ENCODE measurements around the gene STAG1. TPM values are rescaled to one million over a fixed set of nuclear protein-coding genes. Genes with fewer than 3 reads are reported as not detected.

Gene STAG1
- total and polyA plus RNA-seq, 8 donors = 29.6 to 52.7 (median 44.1) TPM

GRCh38 chr3:136545664-136546268, 206.4 kb downstream of the STAG1 start:
- Histone ChIP-seq H3K4me1 (peaks cover 0 to 47% of the 10 kb centered on the region in 2 donors), H3K27me3 (no peaks in the 10 kb centered on the region), H3K36me3 (no peaks in the 10 kb centered on the region), H3K27ac (no peak overlapping the region), H3K9me3 (no peaks in the 10 kb centered on the region), H3K4me3 (no peak overlapping the region)
- DNase-seq (peak in 2 of 4 donors; percentile 12 to 21), ATAC-seq (peak; percentile 64)
- intact Hi-C loops (cut with DNase I) = loop anchor here in 1 of 2 donors (5.0 kb wide), 1 partner anchor 207 kb away; the partner anchor contains the start of gene STAG1
- peak in 1 of 2 donors; percentile 15 for TF ChIP-seq CTCF (IDR thresholded peaks at IDR 0.05)

DNA sequence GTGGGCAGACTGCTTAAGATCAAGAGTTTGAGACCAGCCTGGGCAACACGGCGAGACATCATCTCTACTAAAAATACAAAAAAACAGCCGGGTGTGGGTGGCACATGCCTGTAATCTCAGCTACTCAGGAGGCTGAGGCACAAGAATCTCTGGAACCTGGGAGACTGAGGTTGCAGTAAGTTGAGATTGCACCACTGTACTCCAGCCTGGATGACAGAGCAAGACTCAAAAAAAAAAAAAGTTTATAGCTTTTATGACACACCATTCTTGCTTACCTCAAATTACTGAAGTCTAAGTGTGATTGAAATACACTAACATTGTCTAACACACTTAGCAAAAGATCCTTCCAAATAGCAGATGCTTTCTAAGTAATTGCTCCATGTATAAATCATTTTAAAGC, 207.6 kb downstream of the STAG1 start:
- DNase-seq = no peak

DNA sequence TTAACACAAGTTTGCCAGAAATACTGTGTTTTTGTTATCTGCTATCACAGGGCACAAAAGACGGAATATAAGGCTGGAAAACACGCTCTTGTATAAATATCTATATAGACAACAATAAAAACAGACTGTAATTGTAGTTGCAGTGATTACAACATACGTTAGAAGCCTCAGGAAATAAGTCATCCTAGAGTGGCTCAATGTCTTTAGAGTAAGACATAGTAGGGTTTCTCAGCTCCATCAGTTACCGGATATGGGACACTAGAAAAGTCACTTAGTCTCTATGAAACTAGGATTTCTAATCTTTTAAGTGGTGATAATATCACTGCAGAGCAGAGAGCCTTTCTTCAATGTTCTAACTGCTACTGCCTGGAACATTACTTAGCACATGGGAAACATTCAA, 208.8 kb downstream of the STAG1 start:
- no peak overlapping the region for H3K4me3 ChIP-seq
- H3K27ac ChIP-seq = peak overlapping the region in 1 of 2 donors; percentile 56
- ATAC-seq (no peak), DNase-seq (no peak)
- TF ChIP-seq CTCF (IDR thresholded peaks at IDR 0.05) = no peak
- H3K36me3 ChIP-seq = no peaks in the 10 kb centered on the region
- intact Hi-C loops (cut with DNase I) = no loop called here
- peaks cover 0 to 37% of the 10 kb centered on the region in 2 donors for H3K4me1 ChIP-seq
- H3K27me3 ChIP-seq = no peaks in the 10 kb centered on the region
- H3K9me3 ChIP-seq = no peaks in the 10 kb centered on the region

More for the DNA sequence above, 207.6 kb downstream of the STAG1 start:
- no peak for ATAC-seq
- intact Hi-C loops (cut with DNase I) = no loop called here
- Histone ChIP-seq H3K27me3 (no peaks in the 10 kb centered on the region), H3K36me3 (no peaks in the 10 kb centered on the region), H3K9me3 (no peaks in the 10 kb centered on the region), H3K27ac (peak overlapping the region in 1 of 2 donors; percentile 26), H3K4me3 (no peak overlapping the region), H3K4me1 (peaks cover 0 to 41% of the 10 kb centered on the region in 2 donors)
- TF ChIP-seq CTCF (IDR thresholded peaks at IDR 0.05) = no peak

GRCh38 chr3:136535906-136536305, 216.3 kb downstream of the STAG1 start:
- no peak overlapping the region for H3K27ac ChIP-seq
- no peaks in the 10 kb centered on the region for H3K27me3 ChIP-seq
- no peak overlapping the region for H3K4me3 ChIP-seq
- H3K9me3 ChIP-seq = peaks cover 0 to 11% of the 10 kb centered on the region in 2 donors
- intact Hi-C loops (cut with DNase I) = no loop called here
- no peaks in the 10 kb centered on the region for H3K4me1 ChIP-seq
- peaks cover 0 to 4% of the 10 kb centered on the region in 2 donors for H3K36me3 ChIP-seq
- TF ChIP-seq CTCF (IDR thresholded peaks at IDR 0.05) = no peak
- no peak for DNase-seq
- ATAC-seq = no peak

DNA sequence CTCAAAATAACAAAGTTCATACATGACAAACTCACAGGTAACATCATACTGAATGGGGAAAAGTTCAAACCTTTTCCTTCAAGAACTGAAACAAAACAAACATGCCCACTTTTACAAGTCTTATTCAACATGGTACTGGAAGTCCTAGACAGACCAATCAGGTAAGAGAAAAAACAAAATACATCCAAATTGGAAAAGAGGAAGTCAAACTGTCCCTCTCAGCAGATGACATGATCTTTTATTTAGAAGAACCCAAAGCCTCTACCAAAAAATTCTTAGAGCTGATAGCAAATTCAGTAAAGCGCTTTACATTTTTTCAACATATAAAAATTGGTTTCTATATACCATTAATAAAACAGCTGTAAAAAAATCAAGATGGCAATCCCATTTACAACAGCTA, 219.4 kb downstream of the STAG1 start:
- Histone ChIP-seq H3K27me3 (no peaks in the 10 kb centered on the region), H3K27ac (no peak overlapping the region), H3K9me3 (peaks cover 0 to 11% of the 10 kb centered on the region in 2 donors), H3K36me3 (peaks cover 0 to 4% of the 10 kb centered on the region in 2 donors), H3K4me1 (no peaks in the 10 kb centered on the region), H3K4me3 (no peak overlapping the region)
- TF ChIP-seq CTCF (IDR thresholded peaks at IDR 0.05) = no peak
- intact Hi-C loops (cut with DNase I) = no loop called here
- ATAC-seq (no peak), DNase-seq (no peak)
